Activated B cell treated with CpG ODN at 0.5 μM for 24 hours (primary cell): ENCODE data around the gene CCDC177. TPM values are rescaled to one million over a fixed set of nuclear protein-coding genes. Genes with fewer than 3 reads are reported as not detected.

Experiments used
- ATAC-seq: fragments of 200-7000 bp; cut with Tn5 transposase; one replicate; pipeline ENCODE4 v1.10.0; 2021; ENCODE audit warnings: low read depth, mild to moderate bottlenecking, moderate library complexity
- CTCF ChIA-PET: fragments of 350-600 bp; sonication (Branson Sonifier 250); formaldehyde crosslinking; loops from one replicate; lab custom pipeline; 2021; ENCODE audit warnings: antibody characterized with exemption; lab: Charles Lee
- POLR2A ChIA-PET: fragments of 350-600 bp; sonication (Branson Sonifier 250); formaldehyde crosslinking; loops from one replicate; lab custom pipeline; 2021; ENCODE audit warnings: antibody characterized with exemption; lab: Charles Lee
- DNase-seq: peaks from one replicate; pipeline ENCODE4 v3.0.0; 2022
- H3K27ac Mint-ChIP-seq: one replicate; pipeline ENCODE4 v1.8.0; 2020; ENCODE audit warnings: mixed read lengths
- H3K27me3 Mint-ChIP-seq: one replicate; pipeline ENCODE4 v1.8.0; 2021; ENCODE audit warnings: mixed read lengths
- H3K36me3 Mint-ChIP-seq: one replicate; pipeline ENCODE4 v1.8.0; 2021; ENCODE audit warnings: low read depth, mixed read lengths
- H3K4me1 Mint-ChIP-seq: one replicate; pipeline ENCODE4 v1.8.0; 2021; ENCODE audit warnings: mixed read lengths
- H3K4me3 Mint-ChIP-seq: one replicate; pipeline ENCODE4 v1.8.0; 2020; ENCODE audit warnings: mild to moderate bottlenecking, mixed read lengths
- H3K9me3 Mint-ChIP-seq: one replicate; pipeline ENCODE4 v1.8.0; 2020; ENCODE audit warnings: mixed read lengths
- intact Hi-C: fragments of 100-400 bp; cut with micrococcal nuclease; formaldehyde crosslinking; loops from one replicate; pipeline ENCODE4 v1.15.1; 2024
- total RNA-seq: library from RNA; stranded (reverse); gene quantifications from 2 replicates; pipeline ENCODE4 v1.2.3, GENCODE V29; 2022
- TF ChIP-seq, protein P1 (sequence below): fragments of 200-600 bp; IDR thresholded peaks from one replicate; pipeline ENCODE4 v1.8.0; 2022; ENCODE audit warnings: antibody characterized with exemption, mild to moderate bottlenecking

The CCDC177 gene
- total RNA-seq, 1 donor from 2014 or later, result not detected

DNA sequence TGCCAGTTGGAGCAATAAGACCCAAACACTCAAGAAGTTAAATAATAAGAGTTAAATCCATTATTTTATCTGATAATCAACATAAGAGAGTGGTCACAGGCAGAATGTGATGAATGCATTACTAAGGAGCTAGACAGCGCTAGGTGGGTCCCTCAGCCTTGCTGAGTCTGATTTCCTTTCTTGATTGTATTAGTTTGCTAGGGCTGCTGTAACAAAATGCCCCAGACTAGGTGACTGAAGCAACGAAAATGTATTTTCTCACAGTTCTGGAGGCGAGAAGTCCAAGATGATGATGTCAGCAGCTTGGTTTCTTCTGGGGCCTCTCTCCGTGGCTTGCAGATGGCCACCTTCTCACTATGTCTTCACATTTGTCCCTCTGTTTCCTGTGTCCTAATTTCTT lies 8.2 kb upstream of the CCDC177 start:
- POLR2A ChIA-PET, result no interaction called here
- ATAC-seq (no peak), DNase-seq (no peak)
- Mint-ChIP-seq H3K36me3 (no peaks in the 10 kb centered on the region), H3K9me3 (no peaks in the 10 kb centered on the region), H3K4me3 (no peak overlapping the region), H3K4me1 (peaks cover 10% of the 10 kb centered on the region), H3K27me3 (peaks cover 4% of the 10 kb centered on the region), H3K27ac (no peak overlapping the region)
- intact Hi-C loops, result no loop called here
- TF ChIP-seq, protein P1, sequence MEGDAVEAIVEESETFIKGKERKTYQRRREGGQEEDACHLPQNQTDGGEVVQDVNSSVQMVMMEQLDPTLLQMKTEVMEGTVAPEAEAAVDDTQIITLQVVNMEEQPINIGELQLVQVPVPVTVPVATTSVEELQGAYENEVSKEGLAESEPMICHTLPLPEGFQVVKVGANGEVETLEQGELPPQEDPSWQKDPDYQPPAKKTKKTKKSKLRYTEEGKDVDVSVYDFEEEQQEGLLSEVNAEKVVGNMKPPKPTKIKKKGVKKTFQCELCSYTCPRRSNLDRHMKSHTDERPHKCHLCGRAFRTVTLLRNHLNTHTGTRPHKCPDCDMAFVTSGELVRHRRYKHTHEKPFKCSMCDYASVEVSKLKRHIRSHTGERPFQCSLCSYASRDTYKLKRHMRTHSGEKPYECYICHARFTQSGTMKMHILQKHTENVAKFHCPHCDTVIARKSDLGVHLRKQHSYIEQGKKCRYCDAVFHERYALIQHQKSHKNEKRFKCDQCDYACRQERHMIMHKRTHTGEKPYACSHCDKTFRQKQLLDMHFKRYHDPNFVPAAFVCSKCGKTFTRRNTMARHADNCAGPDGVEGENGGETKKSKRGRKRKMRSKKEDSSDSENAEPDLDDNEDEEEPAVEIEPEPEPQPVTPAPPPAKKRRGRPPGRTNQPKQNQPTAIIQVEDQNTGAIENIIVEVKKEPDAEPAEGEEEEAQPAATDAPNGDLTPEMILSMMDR, result no peak
- CTCF ChIA-PET, result interaction anchor here (1.0 to 1.2 kb wide), 3 partner anchors 18 to 445 kb away, joined by 3 to 5 read pairs (median 3); no protein-coding TSS in a partner anchor

DNA sequence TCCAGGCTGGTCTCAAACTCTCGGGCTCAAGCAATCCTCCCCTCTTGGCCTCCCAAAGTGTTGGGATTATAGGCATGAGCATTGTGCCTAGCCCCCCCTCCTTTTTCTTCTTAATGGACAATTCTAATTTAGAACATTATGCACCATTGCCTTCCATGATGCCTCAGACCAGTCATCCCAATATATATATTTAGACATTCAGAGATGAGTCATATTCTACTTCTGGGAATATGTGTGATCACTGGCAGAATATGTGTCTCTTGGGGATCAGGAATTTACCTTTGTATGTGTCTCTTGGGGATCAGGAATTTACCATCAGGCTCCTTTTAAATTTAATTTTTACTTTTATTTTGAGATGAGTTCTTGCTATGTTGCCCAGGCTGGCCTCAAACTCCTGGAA lies 7.5 kb upstream of the CCDC177 start:
- ChIA-PET CTCF (interaction anchor here (1.0 to 1.1 kb wide), 2 partner anchors 18 to 145 kb away, joined by 3 read pairs; no protein-coding TSS in a partner anchor), POLR2A (no interaction called here)
- ATAC-seq, result no peak
- H3K4me1 Mint-ChIP-seq, result peaks cover 10% of the 10 kb centered on the region
- H3K4me3 Mint-ChIP-seq, result no peak overlapping the region
- TF ChIP-seq, protein P1, result no peak
- no peaks in the 10 kb centered on the region for H3K36me3 Mint-ChIP-seq
- no peaks in the 10 kb centered on the region for H3K9me3 Mint-ChIP-seq
- intact Hi-C loops, result no loop called here
- H3K27me3 Mint-ChIP-seq, result peaks cover 4% of the 10 kb centered on the region
- no peak overlapping the region for H3K27ac Mint-ChIP-seq
- no peak for DNase-seq

DNA sequence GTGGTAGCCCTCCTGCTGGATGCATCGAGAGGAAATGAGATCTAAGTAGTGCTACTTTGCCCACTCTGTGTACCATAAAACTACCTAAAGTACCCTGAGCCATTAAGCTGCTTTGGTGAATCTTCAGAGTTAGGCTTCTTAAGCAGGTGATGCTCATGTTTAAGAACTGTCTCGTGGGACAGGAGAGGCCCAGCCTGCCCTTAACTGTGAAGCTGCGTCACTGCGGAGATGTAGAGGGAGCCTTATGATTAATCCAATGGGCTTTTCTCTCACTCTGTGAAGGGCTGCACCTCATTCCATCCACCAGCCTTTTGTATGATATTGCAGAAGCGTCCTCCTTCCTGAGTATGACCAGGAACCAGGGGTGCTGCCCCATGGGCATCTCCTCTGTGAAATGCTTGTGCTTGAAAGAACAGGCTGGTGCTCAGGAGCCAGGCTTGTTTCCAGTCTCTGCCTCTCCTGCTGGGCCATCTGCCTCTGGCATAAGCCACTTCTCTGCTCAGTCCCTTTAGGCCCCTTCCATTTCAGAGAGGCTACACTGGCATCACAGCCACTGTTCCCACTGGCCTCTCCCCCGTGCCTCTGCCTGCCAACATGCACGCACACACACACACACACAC lies 6.8 kb upstream of the CCDC177 start:
- H3K4me1 Mint-ChIP-seq, result peaks cover 10% of the 10 kb centered on the region
- no peaks in the 10 kb centered on the region for H3K9me3 Mint-ChIP-seq
- no peak overlapping the region for H3K4me3 Mint-ChIP-seq
- CTCF ChIA-PET, result interaction anchor here (1.1 to 2.8 kb wide), 2 partner anchors 23 to 145 kb away, joined by 3 to 14 read pairs; no protein-coding TSS in a partner anchor
- POLR2A ChIA-PET, result no interaction called here
- H3K27ac Mint-ChIP-seq, result no peak overlapping the region
- no peak for DNase-seq
- intact Hi-C loops, result no loop called here
- peaks cover 7% of the 10 kb centered on the region for H3K27me3 Mint-ChIP-seq
- TF ChIP-seq, protein P1, result no peak
- no peaks in the 10 kb centered on the region for H3K36me3 Mint-ChIP-seq
- no peak for ATAC-seq

DNA sequence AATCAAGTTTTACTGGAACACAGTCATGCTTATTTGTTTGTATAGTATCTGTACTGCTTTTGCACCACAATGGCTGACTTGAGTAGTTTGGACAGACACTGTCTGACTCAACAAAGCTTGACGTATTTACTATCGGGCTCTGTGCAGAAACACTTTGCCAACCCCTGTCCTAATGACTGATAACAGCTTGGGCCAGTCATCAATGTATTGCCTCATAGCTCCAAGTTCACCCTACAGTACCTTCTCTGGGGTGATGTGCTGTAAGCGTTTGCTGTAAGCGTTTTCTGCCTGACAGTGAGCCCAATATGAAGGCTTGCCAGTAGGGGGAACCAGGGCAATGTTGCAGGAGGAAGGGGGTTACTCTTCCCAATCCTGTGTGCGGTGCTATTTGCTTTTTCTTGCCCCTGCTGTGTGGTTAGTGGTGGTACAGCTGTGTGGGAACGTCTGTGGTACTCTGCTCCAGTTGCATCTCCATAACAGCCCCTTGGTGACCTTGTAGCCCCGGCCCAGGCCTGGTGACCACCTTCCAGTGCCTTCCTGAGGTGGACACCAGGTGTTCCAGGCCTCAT lies 5.4 kb upstream of the CCDC177 start:
- ChIA-PET CTCF (interaction anchor here (0.6 to 2.8 kb wide), 5 partner anchors 9 to 448 kb away, joined by 3 to 14 read pairs (median 4); no protein-coding TSS in a partner anchor), POLR2A (no interaction called here)
- no peak overlapping the region for H3K4me3 Mint-ChIP-seq
- ATAC-seq, result no peak
- intact Hi-C loops, result no loop called here
- no peaks in the 10 kb centered on the region for H3K9me3 Mint-ChIP-seq
- TF ChIP-seq, protein P1, result no peak
- no peak overlapping the region for H3K27ac Mint-ChIP-seq
- H3K4me1 Mint-ChIP-seq, result peaks cover 10% of the 10 kb centered on the region
- no peaks in the 10 kb centered on the region for H3K36me3 Mint-ChIP-seq
- H3K27me3 Mint-ChIP-seq, result peaks cover 14% of the 10 kb centered on the region
- DNase-seq, result no peak

DNA sequence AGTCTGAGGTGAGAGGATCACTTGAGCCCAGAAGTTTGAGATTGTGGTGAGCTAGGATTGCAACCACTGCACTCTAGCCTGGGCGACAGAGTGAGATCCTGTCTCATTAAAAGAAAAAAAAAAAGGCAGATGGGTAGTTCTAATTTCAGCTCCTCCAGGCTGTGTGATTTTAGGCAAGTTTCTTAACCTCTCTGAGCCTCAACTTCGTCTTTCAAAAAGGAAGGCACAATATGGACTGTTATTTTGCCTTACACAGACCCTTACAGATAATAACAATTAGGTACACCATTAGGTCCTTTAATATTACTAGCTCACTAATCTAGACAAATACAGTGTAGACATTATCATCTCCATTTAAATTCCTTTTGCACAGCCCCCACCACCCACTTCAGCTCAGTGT lies 4.8 kb upstream of the CCDC177 start:
- peaks cover 10% of the 10 kb centered on the region for H3K4me1 Mint-ChIP-seq
- ChIA-PET CTCF (interaction anchor here (0.6 to 2.8 kb wide), 5 partner anchors 8 to 449 kb away, joined by 3 to 14 read pairs (median 4); no protein-coding TSS in a partner anchor), POLR2A (no interaction called here)
- intact Hi-C loops, result no loop called here
- H3K9me3 Mint-ChIP-seq, result no peaks in the 10 kb centered on the region
- H3K36me3 Mint-ChIP-seq, result no peaks in the 10 kb centered on the region
- TF ChIP-seq, protein P1, result no peak
- peaks cover 16% of the 10 kb centered on the region for H3K27me3 Mint-ChIP-seq
- DNase-seq (no peak), ATAC-seq (no peak)
- H3K27ac Mint-ChIP-seq, result no peak overlapping the region
- H3K4me3 Mint-ChIP-seq, result no peak overlapping the region
